Endothelial cell of umbilical vein (primary cell): Measurements from ENCODE around the gene ILKAP. TPM values are rescaled to one million over a fixed set of nuclear protein-coding genes. Genes with fewer than 3 reads are reported as not detected.

Experiments used
- BruUV-seq: library from RNA; stranded (reverse); fragments of 400-500 nt; replicated peaks from 2 replicates; lab custom pipeline; 2021; lab: Mats Ljungman, UMichigan
- CTCF ChIA-PET: fragments of 300-600, 350-600 bp; sonication (Branson Sonifier 250); formaldehyde crosslinking; loops from one replicate; lab custom pipeline; 2021; ENCODE audit warnings: antibody characterized with exemption, inconsistent platforms; lab: Charles Lee
- POLR2A ChIA-PET: fragments of 300-600, 350-600 bp; sonication (Branson Sonifier 250); formaldehyde crosslinking; loops from one replicate; lab custom pipeline; 2021; ENCODE audit warnings: antibody characterized with exemption, inconsistent platforms; lab: Charles Lee
- DNase-seq: peaks from one replicate; pipeline ENCODE4 v3.0.0-alpha.2; 2011; ENCODE audit warnings: low read depth, low spot score
- FAIRE-seq: peaks from 2 replicates; lab custom pipeline; 2011; peaks lifted over from hg19 to GRCh38; lab: Jason Lieb, UNC
- H2AFZ ChIP-seq: 2 replicates; pipeline ENCODE4 v1.6.0; 2012; ENCODE audit warnings: low read depth, low read length, control low read depth, inconsistent platforms
- H3K27ac ChIP-seq: 2 replicates; pipeline ENCODE4 v1.5.1; 2011; ENCODE audit warnings: low read depth, mild to moderate bottlenecking, control low read depth, low read length, moderate library complexity; ENCODE audit not compliant: insufficient read depth
- H3K27me3 ChIP-seq, 2 experiments: 2 replicates each; pipeline versions ENCODE4 v1.6.0 to v1.6.1; 2011; ENCODE audit warnings: low read length in 2 of 2, mixed read lengths in 1 of 2; ENCODE audit not compliant: control insufficient read depth in 2 of 2, insufficient read depth in 2 of 2
- H3K36me3 ChIP-seq, 2 experiments: 2 replicates in 1 of 2; 3 replicates in 1 of 2; pipeline ENCODE4 v1.5.1; 2011; ENCODE audit warnings: low read length in 2 of 2, mild to moderate bottlenecking in 1 of 2, moderate library complexity in 1 of 2; ENCODE audit not compliant: control insufficient read depth in 2 of 2, insufficient read depth in 2 of 2; ENCODE audit errors: extremely low read depth in 1 of 2
- H3K4me1 ChIP-seq: 3 replicates; pipeline ENCODE4 v1.5.1; 2011; ENCODE audit warnings: mild to moderate bottlenecking, low read length; ENCODE audit not compliant: control insufficient read depth, insufficient read depth; ENCODE audit errors: extremely low read depth
- H3K4me2 ChIP-seq: 2 replicates; pipeline ENCODE4 v1.6.1; 2011; ENCODE audit warnings: low read length, control low read depth, mixed read lengths; ENCODE audit not compliant: insufficient read depth
- H3K4me3 ChIP-seq, 3 experiments: fragments of 200-600 bp in 1 of 3; sonication (generic), shearing (Covaris generic) in 1 of 3; replicated peaks in 1 of 3; 2 replicates each; pipeline ENCODE4 v1.5.1; 2011 to 2016; ENCODE audit warnings: control low read depth in 3 of 3, low read length in 3 of 3, mild to moderate bottlenecking in 2 of 3, inconsistent platforms in 1 of 3, low read depth in 1 of 3, moderate library complexity in 1 of 3; ENCODE audit not compliant: insufficient read depth in 1 of 3
- H3K79me2 ChIP-seq: 2 replicates; pipeline ENCODE4 v1.6.0; 2012; ENCODE audit warnings: low read length, inconsistent platforms; ENCODE audit not compliant: control insufficient read depth, insufficient read depth
- H3K9ac ChIP-seq: replicated peaks from 2 replicates; pipeline ENCODE3; 2011; ENCODE audit warnings: low read length, control low read depth; ENCODE audit not compliant: insufficient read depth; ENCODE audit errors: extremely low read depth
- H3K9me1 ChIP-seq: replicated peaks from 3 replicates; pipeline ENCODE4 v1.6.0; 2011; ENCODE audit warnings: mild to moderate bottlenecking, low read length; ENCODE audit not compliant: control insufficient read depth, insufficient read depth; ENCODE audit errors: extremely low read depth
- H3K9me3 ChIP-seq: replicated peaks from 2 replicates; pipeline ENCODE4 v1.5.1; 2012; ENCODE audit warnings: low read length, inconsistent platforms; ENCODE audit not compliant: control insufficient read depth, insufficient read depth
- H4K20me1 ChIP-seq: replicated peaks from 2 replicates; pipeline ENCODE3; 2011; ENCODE audit warnings: mild to moderate bottlenecking, low read length; ENCODE audit not compliant: control insufficient read depth, insufficient read depth; ENCODE audit errors: extremely low read depth
- EZH2 ChIP-seq: IDR thresholded peaks from 2 replicates; pipeline ENCODE4 v1.6.1; 2012; ENCODE audit warnings: borderline replicate concordance, low read depth, mild to moderate bottlenecking, moderate library complexity, low read length, inconsistent platforms; ENCODE audit not compliant: severe bottlenecking
- FOS ChIP-seq: IDR thresholded peaks from 2 replicates; pipeline ENCODE4 v1.6.1; 2011; ENCODE audit warnings: mild to moderate bottlenecking, low read length, moderate library complexity, borderline replicate concordance; ENCODE audit not compliant: insufficient read depth
- GATA2 ChIP-seq: IDR thresholded peaks from 2 replicates; pipeline ENCODE4 v1.7.0; 2011; ENCODE audit warnings: low read depth, mild to moderate bottlenecking, moderate library complexity, mixed read lengths, low read length; ENCODE audit not compliant: insufficient read length, insufficient read depth
- JUN ChIP-seq: IDR thresholded peaks from 2 replicates; pipeline ENCODE4 v1.6.1; 2011; ENCODE audit warnings: borderline replicate concordance, low read depth; ENCODE audit not compliant: insufficient read length, insufficient read depth
- MAX ChIP-seq: IDR thresholded peaks from 2 replicates; pipeline ENCODE4 v1.6.1; 2011; ENCODE audit not compliant: insufficient read depth, insufficient read length
- MYC ChIP-seq: IDR thresholded peaks from one replicate; pipeline ENCODE4 v1.6.1; 2011; ENCODE audit warnings: mild to moderate bottlenecking, low read depth, low read length
- POLR2A ChIP-seq: IDR thresholded peaks from 2 replicates; pipeline ENCODE4 v1.6.1; 2012; ENCODE audit warnings: low read depth, mild to moderate bottlenecking, control low read depth, low read length
- POLR2AphosphoS5 ChIP-seq: IDR thresholded peaks from 2 replicates; pipeline ENCODE4 v1.6.1; 2012; ENCODE audit warnings: low read depth, mild to moderate bottlenecking, control low read depth, low read length, moderate library complexity; ENCODE audit not compliant: insufficient read depth
- dilution Hi-C: fragments of 300-500 bp; cut with MboI; formaldehyde crosslinking; loops from one replicate; pipeline ENCODE4 v1.15.0; 2019; ENCODE audit warnings: low sequenced_read_pairs; ENCODE audit not compliant: extremely low pct_ligation_motif_present
- intact Hi-C: fragments of 100-400 bp; cut with micrococcal nuclease; formaldehyde crosslinking; loops from one replicate; pipeline ENCODE4 v1.10.0; 2022
- polyA plus RNA-seq, 4 experiments: library from polyadenylated mRNA; depleted of rRNA in 3 of 4; stranded (reverse) in 3 of 4; unstranded in 1 of 4; fragments of >200 nt; gene quantifications; 2 replicates each; pipeline versions ENCODE4 v1.2.1 to v1.2.3, GENCODE V29; 2011 to 2012; ENCODE audit warnings: missing spikeins in 1 of 4
- total RNA-seq: library from RNA; stranded (reverse); gene quantifications from 2 replicates; pipeline ENCODE4 v1.2.3, GENCODE V29; 2021
- TF ChIP-seq, protein P1 (sequence below), 2 donors: IDR thresholded peaks; 1 replicate in 1 of 2; 2 replicates in 1 of 2; pipeline ENCODE4 v1.5.1; 2011; ENCODE audit warnings: low read length in 2 of 2, mild to moderate bottlenecking in 2 of 2, moderate library complexity in 2 of 2, control low read depth in 1 of 2, inconsistent platforms in 1 of 2, low read depth in 1 of 2; ENCODE audit not compliant: insufficient read depth in 1 of 2; ENCODE audit errors: extremely low read depth in 1 of 2

Gene ILKAP
- total and polyA plus RNA-seq, 2 donors (not counting 3 experiments of a cell fraction or from before 2014, with no cell fraction given), result 49.2 to 49.8 TPM

DNA sequence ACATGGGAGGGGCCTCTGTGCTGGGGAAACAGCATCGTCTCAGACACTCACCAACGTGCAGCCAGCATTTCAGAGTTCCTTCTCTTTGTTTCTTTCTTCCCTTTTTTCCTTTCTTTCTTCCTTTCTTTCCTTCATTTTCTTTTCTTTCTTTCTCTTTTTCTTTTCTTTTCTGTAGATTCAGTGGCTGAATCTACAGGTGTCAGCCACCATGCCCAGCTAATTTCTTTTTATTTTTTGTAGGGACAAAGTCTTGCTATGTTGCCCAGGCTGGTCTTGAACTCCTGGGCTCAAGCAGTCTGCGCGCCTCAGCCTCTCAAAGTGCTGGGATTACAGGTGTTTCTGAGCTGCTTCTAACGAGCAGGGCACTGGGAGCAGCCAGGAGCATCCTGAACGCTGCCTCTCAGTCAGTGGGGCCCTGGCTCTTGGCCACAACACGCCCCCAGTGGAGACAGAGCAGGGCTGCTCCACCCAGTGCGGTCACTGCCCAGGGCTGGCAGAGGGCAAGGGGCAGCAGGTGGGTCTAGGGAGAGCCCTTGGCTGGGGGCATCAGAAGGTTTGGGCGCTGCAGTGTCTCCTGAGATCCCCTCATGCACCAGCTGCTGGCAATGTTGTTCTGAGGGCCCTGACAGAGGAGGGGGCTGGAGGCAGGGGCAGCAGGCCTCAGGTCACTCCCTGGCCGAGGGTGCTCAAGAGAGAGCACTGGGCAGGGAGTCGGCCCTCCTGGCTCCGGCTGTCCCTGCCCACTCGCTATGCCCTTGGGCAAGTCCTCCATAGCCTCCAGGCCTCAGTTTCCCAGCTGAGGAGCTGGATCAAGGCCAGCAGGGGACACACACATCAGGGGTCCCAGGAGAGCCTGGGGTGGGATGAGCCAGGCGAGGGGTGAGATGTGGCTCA is 69.7 kb downstream of the ILKAP start:
- H3K27ac ChIP-seq, result no peak overlapping the region
- intact Hi-C loops (no loop called here), dilution Hi-C loops (no loop called here)
- H3K36me3 ChIP-seq, result no peaks in the 10 kb centered on the region
- no peaks in the 10 kb centered on the region for H3K9me1 ChIP-seq
- no peak overlapping the region for H3K4me2 ChIP-seq
- no peaks in the 10 kb centered on the region for H3K4me1 ChIP-seq
- no peak overlapping the region for H3K9ac ChIP-seq
- no peak overlapping the region for H2AFZ ChIP-seq
- CTCF ChIA-PET, result no interaction called here
- H3K27me3 ChIP-seq, result no peaks in the 10 kb centered on the region
- BruUV-seq, result no TSS peak
- no peaks in the 10 kb centered on the region for H3K9me3 ChIP-seq
- POLR2A ChIA-PET, result no interaction called here
- no peak overlapping the region for H3K4me3 ChIP-seq
- TF ChIP-seq GATA2, result no peak
- TF ChIP-seq, protein P1, sequence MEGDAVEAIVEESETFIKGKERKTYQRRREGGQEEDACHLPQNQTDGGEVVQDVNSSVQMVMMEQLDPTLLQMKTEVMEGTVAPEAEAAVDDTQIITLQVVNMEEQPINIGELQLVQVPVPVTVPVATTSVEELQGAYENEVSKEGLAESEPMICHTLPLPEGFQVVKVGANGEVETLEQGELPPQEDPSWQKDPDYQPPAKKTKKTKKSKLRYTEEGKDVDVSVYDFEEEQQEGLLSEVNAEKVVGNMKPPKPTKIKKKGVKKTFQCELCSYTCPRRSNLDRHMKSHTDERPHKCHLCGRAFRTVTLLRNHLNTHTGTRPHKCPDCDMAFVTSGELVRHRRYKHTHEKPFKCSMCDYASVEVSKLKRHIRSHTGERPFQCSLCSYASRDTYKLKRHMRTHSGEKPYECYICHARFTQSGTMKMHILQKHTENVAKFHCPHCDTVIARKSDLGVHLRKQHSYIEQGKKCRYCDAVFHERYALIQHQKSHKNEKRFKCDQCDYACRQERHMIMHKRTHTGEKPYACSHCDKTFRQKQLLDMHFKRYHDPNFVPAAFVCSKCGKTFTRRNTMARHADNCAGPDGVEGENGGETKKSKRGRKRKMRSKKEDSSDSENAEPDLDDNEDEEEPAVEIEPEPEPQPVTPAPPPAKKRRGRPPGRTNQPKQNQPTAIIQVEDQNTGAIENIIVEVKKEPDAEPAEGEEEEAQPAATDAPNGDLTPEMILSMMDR (IDR thresholded peaks at IDR 0.05; ENCODE audit: extremely low read depth in 1 of 2, insufficient read depth in 1 of 2, low read depth in 1 of 2, low read length in 2 of 2), result no peak
- TF ChIP-seq FOS, result no peak
- TF ChIP-seq EZH2, result no peak
- no peak for TF ChIP-seq POLR2AphosphoS5
- TF ChIP-seq JUN, result no peak
- TF ChIP-seq MYC, result no peak
- TF ChIP-seq MAX, result no peak
- TF ChIP-seq POLR2A, result no peak
- no peaks in the 10 kb centered on the region for H3K79me2 ChIP-seq
- no peak for FAIRE-seq
- H4K20me1 ChIP-seq, result no peaks in the 10 kb centered on the region
- DNase-seq, result no peak
